CD4-positive, alpha-beta T cell treated with Interleukin-6 at 100 ng/mL for 8 hours (primary cell): ENCODE measurements around the gene STXBP6.

Source experiments
- DNase-seq: peaks from one replicate; pipeline ENCODE4 v3.0.0-alpha.2; 2020; ENCODE audit warnings: mixed read lengths, low spot score

Gene STXBP6

DNA sequence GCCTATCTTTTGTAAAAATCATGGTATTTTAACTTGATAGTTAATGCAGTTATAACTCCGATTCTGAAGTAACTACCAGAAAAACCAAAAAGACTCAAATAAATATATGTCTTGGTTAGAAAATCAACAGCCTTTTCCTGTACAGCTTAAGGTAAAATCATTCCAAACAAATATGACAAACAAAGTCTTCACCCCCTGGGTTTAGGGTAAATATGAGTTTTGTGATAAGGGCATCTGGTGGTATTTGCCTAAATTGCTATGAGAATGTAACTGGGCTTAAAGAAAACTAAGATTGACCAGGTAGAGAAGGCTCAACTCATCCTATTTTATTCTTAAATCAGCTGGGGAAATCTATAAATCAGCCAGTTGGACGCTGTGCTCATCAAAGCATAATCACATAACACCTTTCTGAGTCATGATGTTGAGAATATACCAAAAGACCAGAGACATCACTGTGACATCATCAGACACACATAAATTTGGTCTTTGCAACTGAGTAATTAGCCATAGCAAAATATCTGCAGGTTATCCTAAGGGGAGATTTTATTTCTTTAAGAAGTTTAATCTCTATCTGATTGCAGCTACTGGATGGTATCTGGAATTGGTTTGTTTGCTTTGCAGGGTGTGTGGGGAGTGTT, 133.9 kb downstream of the STXBP6 start:
- DNase-seq, result no peak

DNA sequence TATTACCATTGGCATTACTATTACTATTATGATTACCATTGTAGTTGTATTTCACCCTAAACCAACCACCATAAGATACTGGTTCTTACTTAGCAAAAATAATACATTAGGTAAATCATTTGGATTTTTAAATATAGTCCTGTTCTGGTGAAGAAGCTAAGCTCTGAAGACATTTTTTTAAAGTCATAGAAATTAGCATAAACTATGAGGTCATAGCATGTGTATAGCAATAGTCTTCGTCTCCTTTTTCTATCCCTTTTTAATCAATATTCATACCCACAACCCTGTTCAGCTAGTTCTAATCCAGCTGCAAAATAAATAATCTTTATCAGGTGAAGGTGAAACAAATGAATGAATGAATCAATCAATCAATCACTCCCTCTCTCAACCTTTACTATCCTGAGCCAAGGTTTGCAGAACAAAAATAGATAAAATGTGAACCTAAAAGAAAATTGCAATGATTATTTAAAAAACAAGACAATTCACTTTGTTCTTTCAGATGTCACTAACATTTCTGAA, 134.5 kb downstream of the STXBP6 start:
- DNase-seq, result no peak

DNA sequence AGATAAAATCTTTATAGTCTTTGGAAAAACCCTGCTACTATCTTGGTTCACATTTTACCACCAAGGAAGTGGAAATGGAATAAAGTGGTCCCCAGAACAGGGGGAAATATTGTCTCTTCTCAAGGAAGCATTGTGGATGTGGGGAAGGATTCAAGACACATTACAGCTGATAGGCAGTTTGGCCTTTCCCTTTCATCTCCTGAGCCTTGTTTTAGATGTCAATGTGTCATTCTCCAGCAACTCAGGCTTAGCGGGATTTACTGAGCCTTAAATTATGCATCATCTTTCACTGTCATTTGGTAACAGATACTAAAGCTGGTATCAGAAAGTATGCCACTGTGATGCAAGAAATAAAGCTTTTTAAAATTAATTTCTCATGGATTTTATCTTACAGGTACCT, 136.2 kb downstream of the STXBP6 start:
- no peak for DNase-seq

DNA sequence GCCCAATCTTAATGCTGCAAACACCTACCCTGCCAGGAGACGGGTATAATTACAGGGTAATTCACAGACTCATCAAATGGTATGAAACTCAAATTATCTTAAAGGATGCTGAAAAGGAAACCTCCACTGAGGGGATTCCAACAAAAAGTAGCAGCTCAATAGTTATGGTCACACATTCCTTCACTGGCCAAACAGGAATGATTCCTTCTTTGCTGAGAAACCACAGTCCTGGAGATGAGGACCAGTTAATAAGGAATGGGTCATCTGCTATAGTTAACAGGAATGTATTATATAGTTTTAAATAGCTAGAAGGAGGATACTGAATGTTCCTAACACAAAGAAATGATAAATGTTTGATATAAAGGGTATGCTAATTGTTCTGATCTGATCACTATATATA, 136.9 kb downstream of the STXBP6 start:
- no peak for DNase-seq

DNA sequence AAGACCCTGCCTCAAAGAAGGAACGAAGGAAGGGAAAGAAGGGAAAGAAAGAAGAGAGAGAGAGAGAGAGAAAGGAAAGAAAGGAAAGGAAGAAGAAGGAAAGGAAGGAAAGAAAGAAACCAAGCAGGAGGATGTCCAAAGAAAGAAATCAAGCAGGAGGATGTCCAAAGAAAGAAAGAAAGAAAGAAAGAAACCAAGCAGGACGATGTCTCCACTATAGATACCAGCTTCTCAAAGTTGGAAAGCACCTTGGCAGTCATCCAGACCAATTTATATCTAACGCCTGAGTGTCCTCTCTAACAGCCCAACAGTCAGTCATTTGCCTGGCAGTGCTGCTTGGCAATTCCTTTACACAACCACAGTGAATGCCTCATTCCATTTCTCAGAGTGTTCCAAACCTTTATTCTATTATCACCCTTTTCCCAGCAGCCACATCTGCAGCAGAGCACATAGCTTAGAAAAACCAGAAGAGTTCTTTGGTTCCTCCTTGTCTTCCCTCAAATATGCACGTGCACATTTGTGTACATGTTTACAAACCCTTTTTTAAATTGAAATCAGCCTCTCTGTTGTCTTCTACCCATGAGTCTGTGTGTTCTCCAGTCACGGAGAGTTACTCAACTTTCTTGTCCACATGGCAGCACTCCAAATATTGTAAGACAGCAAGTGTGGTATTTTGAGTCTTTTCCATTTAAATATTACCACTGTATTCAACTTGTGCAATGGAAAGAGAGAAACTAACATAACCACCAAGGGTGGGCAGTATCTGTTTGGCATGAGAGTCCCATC, 138.4 kb downstream of the STXBP6 start:
- no peak for DNase-seq

DNA sequence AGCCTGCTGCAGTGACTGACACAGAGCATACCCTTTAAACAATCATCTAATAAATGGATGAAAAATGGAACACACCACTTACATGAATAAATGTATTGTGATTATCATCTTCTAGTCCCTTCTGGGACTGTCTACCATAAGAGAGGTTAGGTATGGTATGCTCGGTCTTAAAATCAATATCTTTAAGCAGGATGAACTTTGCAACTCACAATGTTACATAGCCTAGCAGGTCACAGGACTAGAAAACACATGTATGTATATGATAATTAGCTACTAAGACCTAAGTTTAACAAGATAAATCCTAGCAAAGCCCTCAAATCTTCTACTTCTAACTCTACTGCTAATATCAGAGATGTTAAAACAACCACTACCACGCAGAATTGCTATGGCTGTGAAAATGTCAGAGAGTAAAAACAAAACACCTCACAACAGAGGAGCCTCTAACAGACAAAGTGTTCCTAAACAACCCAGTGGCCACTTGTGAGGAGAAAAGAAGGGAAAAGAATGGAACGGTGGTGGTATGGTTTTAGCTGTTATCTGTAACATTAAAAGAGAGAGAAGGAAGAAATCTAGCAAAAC, 139.4 kb downstream of the STXBP6 start:
- no peak for DNase-seq

DNA sequence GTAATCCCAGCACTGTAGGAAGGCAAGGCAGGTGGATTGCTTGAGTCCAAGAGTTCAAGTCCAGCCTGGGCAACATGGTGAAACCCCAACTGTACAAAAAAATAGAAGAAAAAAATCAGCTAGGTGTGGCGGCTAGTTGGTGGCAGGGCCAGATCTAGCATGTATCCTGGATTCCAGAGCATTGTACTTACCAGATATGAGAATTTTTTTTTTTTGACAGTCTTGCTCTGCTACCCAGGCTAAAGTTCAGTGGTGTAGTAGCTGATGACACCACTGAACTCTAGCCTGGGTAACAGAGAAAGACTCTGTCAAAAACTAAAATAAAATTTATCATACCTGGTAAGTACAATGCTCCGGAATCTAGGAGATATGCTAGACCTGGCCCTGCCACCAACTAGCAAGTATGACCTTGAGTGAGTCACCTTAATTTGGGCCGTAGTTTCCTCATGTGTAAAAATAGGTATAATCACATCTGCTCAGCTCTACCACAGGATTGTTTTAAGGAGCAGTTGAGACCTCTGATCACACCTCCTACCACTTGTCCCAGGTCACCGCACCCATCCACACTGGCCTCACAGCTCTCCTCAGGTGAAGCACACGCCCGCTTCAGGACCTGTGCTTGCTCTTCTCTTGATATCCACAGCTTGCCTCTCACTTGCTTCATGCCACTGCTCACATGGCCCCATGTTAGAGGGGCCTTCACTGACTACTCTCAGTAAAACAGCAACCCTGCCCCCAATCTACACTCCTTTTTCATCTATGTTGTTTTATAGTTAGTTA, 140.2 kb downstream of the STXBP6 start:
- DNase-seq, result no peak

DNA sequence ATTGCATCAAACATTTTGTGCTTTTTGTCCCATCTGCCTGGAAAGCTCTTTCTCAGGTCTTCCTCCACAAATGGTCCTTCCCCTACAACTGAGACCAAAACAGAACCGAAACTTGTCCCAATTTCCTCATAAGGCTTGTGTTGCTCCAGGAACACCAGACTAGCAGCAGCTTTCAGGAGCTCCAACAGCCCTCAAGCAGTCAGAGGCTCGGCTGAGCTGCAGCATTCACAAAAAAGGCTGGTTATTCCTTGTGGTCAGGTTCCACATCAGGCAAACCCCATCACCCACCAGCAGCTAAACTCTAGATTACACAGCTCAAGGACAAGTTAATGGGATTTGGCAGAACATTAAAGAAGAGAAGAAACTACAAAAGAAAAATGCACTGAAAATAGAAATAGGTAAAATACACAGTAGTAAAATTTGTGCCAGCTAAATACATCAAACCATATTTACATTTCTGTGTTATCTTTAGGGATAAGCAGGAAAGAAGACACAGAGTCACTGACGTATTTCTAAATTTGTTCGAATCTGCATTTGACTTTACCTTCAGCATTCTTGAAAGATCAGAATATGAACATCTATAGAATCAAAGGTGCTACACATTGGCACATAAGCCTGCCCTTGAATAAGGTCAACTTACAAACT, 141.2 kb downstream of the STXBP6 start:
- DNase-seq, result no peak

DNA sequence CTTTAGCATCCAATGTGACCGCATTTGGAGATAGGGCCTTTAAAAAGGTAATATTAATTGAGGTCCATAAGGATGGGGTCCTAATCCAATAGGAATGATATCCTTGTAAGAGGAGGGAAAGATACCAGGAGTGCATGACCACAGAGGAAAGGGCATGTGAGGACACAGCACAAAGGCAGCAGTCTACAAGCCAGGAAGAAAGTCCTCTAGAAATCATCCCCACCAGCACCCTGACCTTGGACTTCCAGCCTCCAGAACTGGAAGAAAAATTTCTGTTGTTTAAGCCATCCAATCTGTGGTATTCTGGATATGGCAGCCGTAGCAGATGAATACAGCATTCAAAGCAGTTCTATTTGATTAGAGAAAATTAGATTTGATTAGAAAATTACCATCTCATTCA, 145.4 kb downstream of the STXBP6 start:
- DNase-seq, result no peak

DNA sequence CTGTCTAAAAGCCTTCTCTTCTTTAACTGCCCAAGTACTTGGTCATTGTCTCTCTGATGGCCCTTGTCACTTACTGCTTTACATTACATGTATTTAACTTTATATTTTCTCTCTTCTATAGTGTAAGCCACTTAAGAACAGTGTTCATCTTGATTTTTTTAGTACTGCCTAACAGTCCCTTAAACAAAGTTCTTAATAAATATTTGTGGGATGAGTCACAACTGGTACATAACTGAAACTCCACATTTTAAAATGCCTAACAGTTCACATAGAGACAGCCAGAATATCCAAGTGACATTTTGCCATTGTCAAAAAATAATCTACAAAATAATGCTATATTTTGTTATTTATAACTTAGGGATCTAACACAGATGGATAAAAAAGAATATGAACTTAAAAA, 146.6 kb downstream of the STXBP6 start:
- no peak for DNase-seq

DNA sequence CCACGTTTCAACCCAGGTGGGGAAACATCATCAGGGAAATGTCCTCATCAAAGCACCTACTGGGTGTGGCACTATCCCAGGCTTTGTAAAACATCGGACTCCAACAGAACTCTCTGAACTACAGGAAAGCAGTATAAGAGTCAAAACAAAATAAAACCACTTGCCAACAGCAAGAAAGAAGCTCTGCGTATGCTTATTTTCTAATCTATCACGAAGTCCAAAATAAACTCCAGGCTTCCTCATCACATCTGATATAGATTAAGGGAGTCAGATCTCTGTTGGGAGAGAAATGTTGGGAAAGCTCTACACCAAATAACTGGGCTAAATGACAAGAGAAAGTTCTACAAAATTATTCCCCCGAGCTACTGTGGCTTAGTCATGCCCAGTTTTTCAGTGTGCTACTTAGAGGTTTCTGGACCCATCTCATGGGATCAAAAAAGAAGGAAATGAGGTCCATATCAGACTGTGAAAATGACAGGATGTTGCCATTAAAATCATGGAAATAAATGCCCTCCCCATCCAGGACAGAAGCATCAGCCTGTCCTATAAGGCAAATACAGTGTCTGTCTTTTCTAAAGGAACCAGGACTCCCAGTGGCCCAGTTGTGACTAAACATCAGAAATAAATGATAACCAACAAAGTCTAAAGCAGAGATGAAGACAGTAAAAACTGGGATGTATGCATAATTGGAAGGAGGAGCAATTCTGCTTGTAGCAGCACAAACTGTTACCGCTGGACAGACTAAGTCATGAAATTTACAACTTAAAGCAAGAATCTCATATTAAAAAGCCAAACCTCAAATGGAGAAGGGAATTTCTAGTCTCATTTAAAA, 149.5 kb downstream of the STXBP6 start:
- DNase-seq, result no peak

DNA sequence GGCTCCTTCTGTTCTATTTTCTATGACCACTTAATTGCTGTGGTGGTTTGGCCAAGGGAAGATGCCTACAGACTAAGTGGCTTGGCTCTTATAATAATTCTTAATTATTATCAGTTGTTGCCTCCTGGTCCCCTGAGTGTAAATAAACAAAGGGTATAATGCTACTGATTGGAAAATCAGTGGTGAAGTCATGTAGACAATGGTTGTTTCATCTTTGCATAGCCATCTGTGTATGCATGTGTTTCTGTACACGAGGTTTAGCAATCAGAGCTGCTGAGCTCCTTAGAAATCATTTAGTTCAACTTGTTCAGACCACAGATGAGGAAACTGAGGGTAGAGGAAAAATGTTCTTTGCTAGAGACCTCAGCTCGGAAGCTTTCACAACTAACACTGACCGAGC, 152.2 kb downstream of the STXBP6 start:
- DNase-seq, result no peak

DNA sequence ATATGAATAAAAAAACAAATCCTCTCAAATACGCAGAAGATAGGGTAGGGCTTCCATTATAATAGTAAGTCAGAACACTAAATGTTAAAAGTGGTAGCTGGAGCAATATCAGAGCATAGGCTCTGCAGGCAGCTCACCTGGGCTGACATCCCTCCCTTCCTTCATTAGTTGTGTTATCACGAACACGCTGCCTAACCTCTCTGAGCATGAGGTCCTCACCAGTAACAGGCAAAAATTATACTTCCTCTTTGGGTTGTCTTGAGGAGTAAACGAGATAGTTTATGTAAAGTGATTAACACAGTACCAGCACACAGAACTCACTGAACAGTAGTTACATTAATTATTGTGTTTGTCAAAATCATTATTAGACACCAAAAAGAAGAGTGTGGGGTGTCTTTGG, 154.3 kb downstream of the STXBP6 start:
- DNase-seq, result no peak

DNA sequence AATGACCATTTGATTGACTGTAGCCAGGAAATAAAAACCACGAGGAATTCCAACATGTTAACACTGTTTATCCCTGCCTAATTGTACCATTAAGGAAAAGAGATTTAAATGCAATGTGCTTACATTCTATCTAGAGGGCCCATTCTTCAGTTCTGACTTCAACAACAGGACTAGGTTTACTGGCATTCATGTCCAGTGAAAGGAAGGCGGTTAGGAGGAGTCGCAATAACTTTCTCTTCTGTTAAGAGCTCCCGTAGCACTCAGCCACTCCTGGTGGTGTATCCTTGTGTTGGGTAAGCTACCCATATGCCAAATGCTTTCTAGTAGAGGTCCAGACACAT, 154.7 kb downstream of the STXBP6 start:
- DNase-seq, result no peak

DNA sequence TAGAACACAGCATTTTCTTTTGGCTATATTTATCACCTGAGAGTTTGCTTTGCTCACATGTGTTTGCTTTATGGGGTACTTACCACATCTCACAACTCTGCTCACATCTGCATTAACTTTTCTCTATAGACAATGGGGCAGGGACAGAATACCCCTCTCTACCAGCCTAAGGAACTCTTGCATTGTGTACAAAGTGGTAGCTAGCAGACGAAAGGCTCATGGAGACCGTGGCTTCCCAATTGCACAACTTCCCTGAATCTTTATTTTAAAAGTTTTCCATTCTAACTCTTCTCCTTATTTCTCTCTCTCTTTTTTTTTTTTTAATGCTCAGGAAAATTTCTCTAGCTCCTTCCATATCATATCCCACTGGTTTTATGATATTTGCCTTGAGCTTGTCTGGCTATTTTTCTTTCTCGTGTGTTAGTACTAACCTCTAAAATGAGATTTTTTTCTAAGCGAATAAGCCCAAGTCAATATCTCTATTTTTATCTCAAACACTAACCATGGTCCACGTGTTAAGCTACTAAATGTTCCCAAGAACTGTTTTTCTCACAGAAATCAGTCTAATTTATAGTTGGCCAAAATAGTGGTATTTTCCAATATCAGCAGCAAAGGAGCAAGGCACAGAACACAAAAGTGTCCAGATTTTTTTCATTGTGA, 155.2 kb downstream of the STXBP6 start:
- no peak for DNase-seq

DNA sequence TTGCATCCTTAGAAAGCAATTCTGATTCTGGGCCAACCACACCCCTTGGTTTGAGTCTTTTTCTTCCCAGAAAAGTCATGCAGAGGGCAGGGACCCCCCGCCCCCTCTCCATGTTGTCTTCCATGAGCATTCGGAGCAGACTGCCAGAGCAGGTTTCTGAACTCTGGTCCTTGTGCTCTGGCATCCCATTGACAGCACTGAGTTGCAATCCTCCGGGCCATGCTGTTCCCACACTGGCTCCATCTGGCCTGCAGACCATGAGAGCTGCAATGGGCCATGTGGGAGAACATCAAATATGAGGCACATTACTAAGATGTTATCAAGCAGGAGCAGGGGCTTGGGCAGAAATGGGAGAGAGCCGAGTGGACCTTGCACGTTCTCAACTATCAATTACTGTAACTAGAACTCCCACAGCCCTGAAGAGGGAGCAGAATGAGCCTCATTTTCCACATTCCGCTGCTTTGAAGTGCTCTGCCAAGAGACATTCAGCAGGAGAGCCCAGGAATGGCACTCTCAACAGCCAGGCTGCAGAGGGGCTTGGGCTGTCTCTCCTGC, 157.4 kb downstream of the STXBP6 start:
- no peak for DNase-seq

DNA sequence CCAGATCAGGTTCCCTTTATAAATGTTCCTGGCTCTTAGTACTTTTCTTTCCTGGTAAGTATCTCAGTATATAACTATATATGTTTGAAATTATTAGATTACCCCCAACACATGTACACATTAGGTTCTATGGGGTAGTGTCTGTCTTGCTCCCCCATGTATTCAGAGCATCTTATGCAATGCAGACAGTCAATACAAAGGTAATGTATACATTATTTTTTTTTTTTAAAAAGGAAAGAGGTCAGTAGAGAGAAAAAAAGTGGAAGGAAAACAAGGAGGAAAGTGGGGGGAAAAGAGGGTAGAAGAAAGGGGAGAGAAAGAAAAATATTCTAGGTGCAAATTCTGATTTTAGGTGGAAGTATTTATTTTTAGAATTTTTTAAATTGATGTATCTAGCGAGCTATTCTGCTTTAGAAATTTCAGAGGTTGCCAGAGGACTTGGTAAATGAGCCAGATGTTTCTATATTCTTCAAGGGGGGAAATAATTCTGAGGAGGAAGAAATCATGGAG, 157.9 kb downstream of the STXBP6 start:
- DNase-seq, result no peak

DNA sequence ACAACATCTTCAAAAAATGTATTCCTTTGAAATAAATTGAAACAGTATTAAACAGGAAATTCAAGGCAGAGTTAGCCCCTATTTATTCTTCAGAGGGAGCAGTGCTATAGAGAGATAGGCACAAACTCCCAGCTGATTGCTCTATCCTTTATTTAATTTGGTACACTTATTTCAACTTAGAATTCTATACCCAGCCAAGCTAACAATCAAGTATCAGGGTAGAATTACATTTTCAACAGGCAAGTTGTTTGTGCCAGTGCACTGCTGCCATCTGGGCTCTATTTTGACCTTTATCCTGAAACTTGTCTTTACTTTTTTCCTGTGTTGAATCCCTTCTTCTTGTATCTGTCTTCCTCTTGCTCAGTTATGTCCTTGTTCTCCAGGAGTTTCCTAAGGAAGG, 159.2 kb downstream of the STXBP6 start:
- DNase-seq, result no peak

DNA sequence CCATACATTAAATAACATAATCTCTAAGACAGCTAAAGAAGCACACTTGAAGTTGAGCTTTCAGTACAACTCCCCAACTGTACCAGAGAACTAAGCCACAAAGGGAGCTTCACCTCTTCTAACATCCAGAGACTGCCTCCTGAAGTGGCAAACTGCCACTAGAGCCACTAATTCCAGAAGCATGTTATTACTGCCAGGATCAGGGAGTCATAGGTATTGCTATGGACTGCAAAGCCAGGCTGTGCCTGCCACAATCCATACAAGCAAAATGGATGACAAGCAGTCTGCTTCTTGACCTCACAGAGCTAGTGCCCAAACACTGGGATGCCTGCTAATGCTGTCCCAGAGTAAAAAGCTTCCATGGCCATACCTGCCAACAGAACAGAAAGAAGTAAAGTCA, 160.1 kb downstream of the STXBP6 start:
- DNase-seq, result no peak

DNA sequence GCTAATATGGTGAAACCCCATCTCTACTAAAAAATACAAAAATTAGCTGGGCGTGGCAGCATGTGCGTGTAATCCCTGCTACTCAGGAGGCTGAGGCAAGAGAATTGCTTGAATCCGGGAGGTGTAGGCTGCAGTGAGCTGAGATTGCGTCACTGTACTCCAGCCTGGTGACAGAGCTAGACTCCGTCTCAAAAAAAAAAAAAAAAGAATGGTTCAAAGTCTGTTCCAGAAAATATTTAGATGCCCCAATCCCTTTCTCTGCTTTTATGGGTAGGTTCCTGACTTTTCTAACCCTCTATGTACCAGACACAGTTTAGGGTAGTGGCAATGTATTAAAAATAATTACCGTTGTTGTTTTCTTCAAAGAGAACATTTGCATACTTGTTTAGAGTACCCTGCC, 161.4 kb downstream of the STXBP6 start:
- DNase-seq, result no peak
